ENCODE results near the gene RETREG1.

Gene RETREG1

GRCh38 chr5:16563686-16564085, 53.1 kb downstream of the RETREG1 start:
- H3K27ac ChIP-seq, result no peak overlapping the region
- TF ChIP-seq CTCF (conservative IDR thresholded peaks at IDR 0.05), result no peak
- no peak for TF ChIP-seq ZFX (IDR thresholded peaks at IDR 0.05)

- TF ChIP-seq CTCF (conservative IDR thresholded peaks at IDR 0.05) (no peak), ZFX (IDR thresholded peaks at IDR 0.05) (no peak)
- no peak overlapping the region for H3K27ac ChIP-seq
These were observed 55.1 kb downstream of the RETREG1 start for GRCh38 chr5:16561660-16562059.

GRCh38 chr5:16559702-16560101, 57.1 kb downstream of the RETREG1 start:
- no peak overlapping the region for H3K27ac ChIP-seq
- TF ChIP-seq CTCF (conservative IDR thresholded peaks at IDR 0.05) (no peak), ZFX (IDR thresholded peaks at IDR 0.05) (no peak)

GRCh38 chr5:16558984-16559629, 57.7 kb downstream of the RETREG1 start:
- TF ChIP-seq ZFX (IDR thresholded peaks at IDR 0.05) (no peak), CTCF (conservative IDR thresholded peaks at IDR 0.05) (no peak)
- H3K27ac ChIP-seq, result no peak overlapping the region

GRCh38 chr5:16557477-16557876, 59.3 kb downstream of the RETREG1 start:
- no peak overlapping the region for H3K27ac ChIP-seq
- TF ChIP-seq ZFX (IDR thresholded peaks at IDR 0.05) (no peak), CTCF (conservative IDR thresholded peaks at IDR 0.05) (no peak)

GRCh38 chr5:16554110-16554509, 62.7 kb downstream of the RETREG1 start:
- TF ChIP-seq CTCF (conservative IDR thresholded peaks at IDR 0.05) (no peak), ZFX (IDR thresholded peaks at IDR 0.05) (no peak)
- no peak overlapping the region for H3K27ac ChIP-seq

- no peak overlapping the region for H3K27ac ChIP-seq
- TF ChIP-seq ZFX (IDR thresholded peaks at IDR 0.05), result no peak
- peak; percentile 97 for TF ChIP-seq CTCF (conservative IDR thresholded peaks at IDR 0.05)
These were observed 64.0 kb downstream of the RETREG1 start for GRCh38 chr5:16552666-16553343.

Measured in C4-2B (cell line).